ENCODE results near the gene ARHGEF39.
A peak's percentile ranks its signal among the peaks of the same experiment; 100 is the strongest.

The ARHGEF39 gene, protein sequence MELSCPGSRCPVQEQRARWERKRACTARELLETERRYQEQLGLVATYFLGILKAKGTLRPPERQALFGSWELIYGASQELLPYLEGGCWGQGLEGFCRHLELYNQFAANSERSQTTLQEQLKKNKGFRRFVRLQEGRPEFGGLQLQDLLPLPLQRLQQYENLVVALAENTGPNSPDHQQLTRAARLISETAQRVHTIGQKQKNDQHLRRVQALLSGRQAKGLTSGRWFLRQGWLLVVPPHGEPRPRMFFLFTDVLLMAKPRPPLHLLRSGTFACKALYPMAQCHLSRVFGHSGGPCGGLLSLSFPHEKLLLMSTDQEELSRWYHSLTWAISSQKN

DNA sequence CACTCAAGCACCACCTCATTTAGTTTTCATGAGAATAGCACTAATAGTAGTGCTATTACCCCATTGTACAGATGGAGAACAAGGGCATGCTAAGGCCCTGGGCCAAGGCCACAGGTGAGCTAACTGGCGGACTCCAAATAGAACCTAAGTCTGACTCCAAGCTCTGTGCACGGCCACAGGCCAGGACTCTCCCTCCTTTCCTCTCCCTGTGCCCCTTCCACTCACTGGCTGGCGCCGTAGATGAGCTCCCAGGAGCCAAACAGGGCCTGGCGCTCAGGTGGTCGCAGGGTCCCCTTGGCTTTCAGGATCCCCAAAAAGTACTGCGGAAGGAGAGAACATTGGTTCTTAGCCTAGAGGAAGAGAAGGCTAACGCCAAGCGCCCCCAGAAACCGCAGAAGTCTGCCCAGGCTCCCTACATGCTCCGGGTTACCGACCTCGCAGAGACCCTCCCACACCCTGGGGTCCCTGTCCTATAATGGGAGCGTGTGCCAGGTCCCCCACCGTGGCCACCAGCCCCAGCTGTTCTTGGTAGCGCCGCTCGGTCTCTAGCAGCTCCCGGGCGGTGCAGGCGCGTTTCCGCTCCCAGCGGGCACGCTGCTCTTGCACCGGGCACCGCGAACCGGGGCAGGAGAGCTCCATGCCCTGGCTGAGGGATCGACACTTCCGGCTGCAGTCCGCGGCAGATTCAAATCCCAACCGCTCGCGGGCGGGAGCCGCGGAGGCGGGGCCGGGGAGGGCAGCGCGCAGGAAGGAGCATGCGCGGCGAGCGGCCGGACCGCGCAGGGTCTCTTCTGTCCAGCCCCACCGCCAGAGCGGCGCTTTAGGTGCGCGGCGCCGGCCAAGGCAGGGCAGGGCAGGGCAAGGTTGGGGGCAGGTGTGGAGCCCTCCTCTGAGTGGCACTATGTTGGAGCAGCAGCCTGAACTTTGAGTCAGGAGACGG lies at the start of gene ARHGEF39:
TSS of gene ARHGEF39 (minus strand) at position 665 of the 940 bp plus-strand sequence. CDS start at position 639, 26 bp downstream.
- peak in 1 of 2 donors; percentile 31 for DNase-seq (ENCODE audit: low read depth in 2 of 2, low spot score in 1 of 2)

DNA sequence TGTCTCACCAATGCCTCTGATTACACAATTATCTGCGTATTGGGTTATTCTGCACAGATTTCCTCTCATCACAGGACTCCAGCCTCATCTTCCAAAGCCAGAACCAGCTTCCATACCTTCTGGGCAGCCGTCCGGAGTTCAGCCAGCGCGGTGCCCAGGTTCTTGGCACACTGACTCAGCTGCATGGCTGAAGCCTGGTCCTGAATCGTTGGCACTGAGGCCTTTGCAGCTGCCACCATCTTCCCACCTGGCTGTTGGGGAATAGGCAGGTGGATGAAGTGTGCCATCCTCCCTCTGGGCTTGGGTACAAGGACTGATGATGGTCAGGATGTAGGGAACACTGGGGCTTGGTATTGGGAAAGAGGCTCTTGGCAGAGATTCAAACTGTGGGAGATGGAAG lies 49.1 kb upstream of the ARHGEF39 start:
- no peak for DNase-seq (ENCODE audit: low read depth in 2 of 2, low spot score in 1 of 2)

DNA sequence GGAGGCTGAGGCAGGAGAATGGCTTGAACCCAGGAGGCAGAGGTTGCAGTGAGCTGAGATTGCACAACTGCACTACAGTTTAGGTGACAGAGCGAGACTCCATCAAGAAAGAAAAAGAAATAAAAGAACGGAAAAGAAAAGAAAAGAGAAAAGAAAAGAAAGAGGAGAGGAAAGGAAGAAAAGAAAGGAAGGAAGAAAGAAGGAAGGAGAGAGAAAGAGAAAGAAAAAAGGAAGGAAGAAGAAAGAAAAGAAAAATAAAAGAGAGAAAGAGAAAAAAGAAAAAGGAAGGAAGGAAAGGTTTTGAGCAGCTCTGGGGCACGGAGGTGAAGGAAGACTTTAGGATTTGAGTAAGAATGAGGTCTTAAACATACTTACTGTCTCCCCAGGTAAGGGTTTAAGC lies 48.6 kb upstream of the ARHGEF39 start:
- no peak for DNase-seq (ENCODE audit: low read depth in 2 of 2, low spot score in 1 of 2)

DNA sequence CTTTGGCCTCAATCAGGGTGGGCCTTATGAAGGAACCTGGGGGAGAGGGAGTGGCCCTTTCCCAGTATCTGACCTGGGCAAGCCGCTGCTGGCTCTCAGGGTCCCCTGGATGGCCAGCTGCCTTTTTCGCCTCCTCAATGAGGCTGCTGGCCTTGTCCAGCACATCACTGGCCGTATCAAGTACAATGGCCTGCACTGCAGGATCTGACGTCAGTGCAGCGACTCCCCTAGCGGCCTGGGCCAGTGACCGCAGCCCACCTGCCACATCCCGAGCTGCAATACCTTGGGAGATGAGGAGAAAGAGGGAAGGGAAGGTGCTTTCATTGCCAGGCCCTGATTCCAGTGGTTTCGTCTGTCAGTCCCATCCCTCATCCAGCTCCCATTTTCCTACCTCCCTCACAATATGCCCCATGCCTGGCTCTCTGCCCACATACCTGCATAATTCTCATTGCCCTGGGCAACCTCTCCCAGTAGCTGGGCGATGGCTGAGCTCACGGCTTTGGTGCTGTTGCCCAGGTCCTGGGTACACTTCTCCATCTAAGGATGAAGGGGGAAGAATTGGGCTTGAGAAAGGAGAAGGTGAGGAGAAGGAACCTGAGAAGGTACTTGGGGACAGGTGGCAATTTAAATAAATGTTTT lies 47.9 kb upstream of the ARHGEF39 start:
- no peak for DNase-seq (ENCODE audit: low read depth in 2 of 2, low spot score in 1 of 2)

DNA sequence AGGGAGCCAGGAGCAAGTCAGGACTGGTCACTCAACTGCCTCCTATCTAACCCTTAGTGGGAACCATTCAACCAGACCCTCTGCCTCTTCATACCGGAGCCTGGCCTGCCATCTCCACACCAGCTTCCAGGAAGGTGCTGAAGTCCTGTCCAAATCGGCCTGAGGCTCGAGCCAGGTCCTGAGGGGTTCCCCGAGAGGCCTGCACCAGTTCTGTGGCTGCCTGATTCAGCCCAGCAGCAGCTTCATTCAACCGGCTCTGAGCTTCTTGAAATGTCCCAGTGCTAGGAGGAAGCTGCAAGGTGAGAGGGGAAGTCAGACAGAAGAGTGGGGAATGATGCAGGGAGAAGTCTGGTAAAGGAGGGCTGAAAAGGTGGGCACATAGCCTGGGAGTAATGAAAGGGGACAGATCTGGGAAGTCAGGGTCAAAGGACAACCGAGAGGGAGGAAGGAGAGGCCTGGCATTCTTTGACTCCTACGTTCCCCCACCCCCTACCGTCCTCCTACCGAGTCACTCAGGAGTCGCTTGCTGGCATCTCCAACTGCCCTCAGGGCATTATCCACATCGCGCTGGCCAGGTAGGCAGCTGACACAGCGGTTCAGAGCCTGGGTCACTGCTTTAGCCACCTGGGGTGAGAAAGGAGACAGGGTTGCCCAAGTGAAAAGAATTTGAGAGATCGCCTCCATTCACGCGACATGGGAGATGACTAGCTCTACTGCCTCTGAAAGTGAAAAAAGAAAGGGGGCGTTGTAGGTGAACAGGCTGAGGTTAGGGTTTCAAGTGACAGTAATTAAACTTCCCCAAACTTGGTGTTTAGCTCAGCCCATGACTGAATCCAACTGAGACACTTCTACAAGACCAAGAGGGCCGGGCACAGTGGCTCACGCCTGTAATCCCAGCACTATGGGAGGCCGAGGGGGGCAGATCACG lies 46.8 kb upstream of the ARHGEF39 start:
- DNase-seq (ENCODE audit: low read depth in 2 of 2, low spot score in 1 of 2) = no peak

DNA sequence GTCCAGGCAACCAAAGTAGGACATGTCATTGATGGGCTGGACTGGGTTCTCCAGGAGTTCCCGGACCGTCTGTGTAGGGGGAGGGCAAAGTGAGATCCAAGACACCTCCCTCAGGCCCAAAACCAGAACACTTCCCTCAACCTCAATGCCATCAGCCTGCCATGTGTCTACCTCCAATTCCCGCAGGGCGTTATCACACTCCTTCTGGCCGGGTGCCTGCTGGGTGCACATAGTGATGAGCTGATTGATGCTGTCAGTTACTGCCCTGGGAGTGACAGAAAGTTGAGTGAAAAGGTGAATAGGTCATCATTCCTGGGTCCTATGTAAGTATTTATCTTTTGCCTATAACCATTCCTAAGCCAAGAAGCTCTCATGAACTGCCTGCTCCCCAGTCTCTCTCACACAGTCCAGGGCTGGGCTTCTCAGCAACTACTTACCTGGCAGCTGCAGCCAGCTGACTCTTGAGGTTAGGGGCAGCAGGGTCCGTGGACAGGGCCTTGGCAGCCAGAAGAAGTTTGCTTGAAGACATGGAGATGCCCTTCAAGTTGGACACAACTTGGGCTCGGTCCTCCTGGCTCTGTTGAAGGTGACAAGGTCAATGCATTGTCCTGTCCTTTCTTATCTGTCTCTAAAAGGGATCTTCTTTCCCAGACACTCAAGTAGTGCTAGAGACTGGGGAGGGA lies 46.0 kb upstream of the ARHGEF39 start:
- DNase-seq (ENCODE audit: low read depth in 2 of 2, low spot score in 1 of 2) = no peak

DNA sequence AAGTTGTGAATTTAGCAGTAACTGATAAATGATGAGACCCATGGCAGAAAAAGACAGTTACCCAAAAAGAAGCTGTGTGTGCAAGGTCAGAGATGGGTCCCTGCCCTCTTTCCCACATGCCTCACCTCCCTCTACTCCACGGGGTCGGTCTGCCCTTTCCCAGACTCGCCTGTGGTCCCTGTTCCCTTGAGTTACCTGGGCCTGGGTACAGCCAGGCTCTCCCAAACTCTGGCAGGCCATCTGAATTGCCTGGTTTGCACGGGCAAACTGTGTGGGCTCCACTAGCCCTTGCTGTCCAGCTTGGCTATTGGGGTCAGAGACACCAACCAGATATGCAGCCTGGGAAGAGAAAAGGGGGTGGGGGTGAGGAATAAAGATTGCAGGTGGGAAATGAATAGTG lies 43.2 kb upstream of the ARHGEF39 start:
- DNase-seq (ENCODE audit: low read depth in 2 of 2, low spot score in 1 of 2) = no peak

DNA sequence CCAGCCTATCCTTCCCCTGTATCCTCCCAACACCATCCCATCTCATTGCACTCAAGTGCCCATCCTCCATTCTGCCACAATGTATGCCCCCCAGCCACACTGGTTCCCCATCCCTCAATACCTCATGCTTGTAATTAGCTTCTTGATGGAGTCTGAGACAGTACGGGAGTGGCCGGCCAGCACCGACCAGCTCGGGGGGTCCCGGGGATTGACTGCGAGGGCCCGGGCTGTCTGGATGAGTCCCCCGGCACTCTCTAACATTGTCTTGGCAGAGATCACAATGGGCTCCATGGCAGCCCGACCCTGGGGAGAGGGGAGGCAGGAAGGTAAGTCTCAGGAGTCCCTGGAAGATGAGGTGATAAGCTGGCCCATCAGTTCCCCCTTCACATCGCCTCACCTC lies 42.0 kb upstream of the ARHGEF39 start:
- no peak for DNase-seq (ENCODE audit: low read depth in 2 of 2, low spot score in 1 of 2)

DNA sequence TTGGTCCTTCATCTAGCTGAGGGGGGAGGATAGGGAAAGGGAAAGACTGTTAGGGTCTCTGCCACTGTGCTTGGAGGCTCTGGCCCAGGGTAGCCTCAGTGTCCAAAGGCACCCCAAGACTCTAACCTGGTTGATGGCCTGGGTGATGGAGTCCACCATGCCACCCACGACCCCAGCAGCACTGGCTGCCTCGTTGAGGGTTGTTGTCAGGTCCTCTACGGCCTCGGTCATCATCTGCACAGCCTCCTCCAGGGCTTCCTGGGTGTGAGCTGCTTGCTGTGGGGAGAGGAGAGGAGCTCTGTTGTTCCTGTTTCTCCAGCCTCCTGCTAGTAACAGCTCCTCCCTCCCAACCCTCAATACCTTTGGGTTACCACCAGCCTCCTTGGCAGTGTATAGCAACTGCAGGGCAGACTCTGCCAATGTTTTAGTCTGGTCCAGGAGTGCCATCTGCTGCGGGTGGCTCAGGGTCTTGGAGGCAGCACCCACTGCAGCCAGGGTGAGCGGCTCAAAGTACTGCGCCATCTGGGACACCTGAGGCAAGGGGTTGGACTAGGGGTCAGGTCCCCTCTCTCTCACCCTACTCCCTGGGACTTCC lies 40.9 kb upstream of the ARHGEF39 start:
- no peak for DNase-seq (ENCODE audit: low read depth in 2 of 2, low spot score in 1 of 2)

DNA sequence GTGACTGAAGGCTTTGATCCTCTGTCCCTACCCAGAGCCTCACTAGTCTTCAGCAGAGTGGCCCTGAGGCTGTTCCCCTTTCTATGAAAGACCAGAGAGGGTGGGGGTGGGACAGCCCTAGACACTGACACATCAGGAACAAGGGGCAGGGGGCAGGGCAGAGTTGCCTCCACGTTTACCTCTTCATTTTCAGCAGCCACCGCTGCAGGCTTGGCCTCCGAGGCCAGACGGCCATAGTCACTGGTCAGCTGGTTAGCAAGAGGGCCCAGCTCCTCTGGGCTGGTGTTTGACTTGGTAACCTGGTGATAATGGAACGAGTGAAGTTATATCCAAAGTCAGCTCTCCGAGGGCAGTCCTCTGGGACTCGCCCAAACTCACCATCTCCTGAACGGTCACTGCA lies 40.4 kb upstream of the ARHGEF39 start:
- DNase-seq (ENCODE audit: low read depth in 2 of 2, low spot score in 1 of 2) = no peak

DNA sequence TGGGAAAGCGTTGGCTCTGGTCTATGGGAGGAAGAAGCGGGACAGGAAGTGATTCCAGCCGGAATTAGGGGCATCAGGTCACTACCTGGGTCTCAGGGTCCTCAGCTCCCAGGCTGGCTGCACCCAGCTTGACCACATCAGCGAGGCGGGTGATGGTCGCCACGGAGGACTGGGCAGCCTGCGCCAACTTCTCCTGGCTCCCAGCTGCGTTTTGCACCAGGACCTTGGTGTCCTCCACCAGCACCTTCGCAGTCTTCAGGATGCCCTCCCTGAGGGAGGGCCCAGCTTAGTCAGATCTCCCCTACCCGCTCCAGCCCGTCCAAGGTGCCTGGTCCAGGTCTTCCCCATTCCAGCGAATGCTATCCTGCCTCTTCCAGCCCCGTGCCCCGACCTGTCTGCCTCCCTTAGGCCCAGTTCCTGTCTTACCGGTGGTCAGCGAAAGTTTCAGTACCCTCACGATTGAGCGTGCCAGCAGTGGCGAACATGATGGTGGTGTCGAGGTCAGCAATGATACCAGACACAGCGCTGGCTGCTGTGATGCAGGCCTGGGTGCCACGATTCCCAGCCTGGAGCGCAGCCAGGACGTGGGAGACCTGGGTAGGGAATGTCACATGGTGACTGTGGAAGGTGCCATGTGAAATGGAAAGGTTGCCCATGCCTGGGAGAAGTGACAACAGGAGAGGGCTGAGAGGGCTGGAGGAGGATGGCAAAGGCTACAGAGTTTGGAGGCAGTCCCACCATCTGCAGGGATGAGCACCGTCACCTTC lies 39.1 kb upstream of the ARHGEF39 start:
- no peak for DNase-seq (ENCODE audit: low read depth in 2 of 2, low spot score in 1 of 2)

DNA sequence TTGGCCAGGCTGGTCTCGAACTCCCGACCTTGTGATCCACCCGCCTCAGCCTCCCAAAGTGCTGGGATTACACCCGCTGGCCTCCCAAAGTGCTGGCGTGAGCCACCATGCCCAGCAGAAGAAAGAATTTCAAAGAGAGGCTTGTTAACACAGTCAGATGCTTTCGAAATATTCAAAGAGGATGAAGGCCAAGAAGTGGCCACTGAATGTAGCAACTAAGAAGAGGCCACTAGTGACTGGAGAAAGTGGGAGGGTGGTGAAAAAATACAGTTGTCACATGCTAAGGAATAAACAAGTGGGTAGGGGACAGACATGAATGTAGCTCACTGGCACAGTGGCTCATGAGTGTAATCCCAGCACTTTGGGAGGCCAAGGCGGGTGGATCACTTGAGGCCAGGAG lies 37.7 kb upstream of the ARHGEF39 start:
- DNase-seq (ENCODE audit: low read depth in 2 of 2, low spot score in 1 of 2) = no peak

DNA sequence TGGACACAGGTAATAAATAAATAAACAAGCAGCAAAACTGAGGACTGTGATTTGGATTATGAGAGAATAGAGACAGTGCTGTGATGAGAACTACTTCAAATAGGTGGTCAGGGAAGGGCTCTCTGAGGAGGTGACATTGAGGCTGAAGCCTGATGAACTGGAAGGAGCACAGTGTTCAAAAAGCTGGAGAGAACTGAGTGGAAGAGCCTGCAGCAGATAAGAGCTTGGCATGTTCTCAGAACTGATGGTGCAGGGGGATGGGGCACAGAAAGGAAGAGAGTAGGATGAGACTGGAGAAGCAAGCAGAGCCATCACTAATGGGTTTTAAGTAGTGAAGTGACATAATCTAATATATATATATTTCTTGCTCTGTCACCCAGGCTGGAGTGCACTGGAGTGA lies 35.9 kb upstream of the ARHGEF39 start:
- DNase-seq (ENCODE audit: low read depth in 2 of 2, low spot score in 1 of 2) = no peak

DNA sequence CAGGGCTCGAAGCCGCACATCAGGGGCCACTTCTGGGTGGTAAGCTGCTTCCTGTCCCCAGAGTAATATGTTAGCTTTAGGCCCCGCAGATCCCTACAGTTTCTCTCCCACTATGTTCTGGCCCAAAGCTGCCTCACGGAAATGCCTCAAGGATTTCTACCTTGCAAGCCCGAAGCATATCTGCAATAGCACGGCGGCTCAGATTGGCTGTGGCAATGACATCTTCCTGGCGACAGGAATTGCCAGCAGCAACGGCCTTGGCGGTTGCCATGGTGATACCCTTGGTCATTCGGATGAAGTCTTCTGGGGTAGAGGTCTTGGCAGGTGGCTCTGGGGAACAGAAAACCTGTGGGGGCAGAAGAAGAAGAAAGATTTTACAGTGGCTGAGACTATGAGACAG lies 35.0 kb upstream of the ARHGEF39 start:
- DNase-seq (ENCODE audit: low read depth in 2 of 2, low spot score in 1 of 2) = no peak

DNA sequence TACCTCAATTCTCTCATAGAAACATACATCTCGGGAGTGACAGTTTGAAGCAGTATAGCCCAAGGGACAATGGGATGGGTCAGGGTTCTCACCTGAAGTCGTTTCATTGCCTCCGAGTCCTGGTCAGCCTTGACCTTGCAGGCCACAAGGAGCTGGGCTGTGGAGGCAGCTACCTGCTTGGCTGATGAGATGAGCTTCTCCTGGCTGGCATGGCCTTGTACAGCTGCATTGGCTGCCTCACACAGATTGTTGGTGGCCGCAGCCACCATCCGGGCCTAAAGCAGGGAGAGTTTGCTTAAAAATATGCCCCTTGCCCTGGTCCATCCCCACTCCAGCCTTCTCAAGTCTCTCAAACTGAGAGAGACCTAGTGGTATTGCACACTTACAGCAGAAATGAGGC lies 33.2 kb upstream of the ARHGEF39 start:
- no peak for DNase-seq (ENCODE audit: low read depth in 2 of 2, low spot score in 1 of 2)

DNA sequence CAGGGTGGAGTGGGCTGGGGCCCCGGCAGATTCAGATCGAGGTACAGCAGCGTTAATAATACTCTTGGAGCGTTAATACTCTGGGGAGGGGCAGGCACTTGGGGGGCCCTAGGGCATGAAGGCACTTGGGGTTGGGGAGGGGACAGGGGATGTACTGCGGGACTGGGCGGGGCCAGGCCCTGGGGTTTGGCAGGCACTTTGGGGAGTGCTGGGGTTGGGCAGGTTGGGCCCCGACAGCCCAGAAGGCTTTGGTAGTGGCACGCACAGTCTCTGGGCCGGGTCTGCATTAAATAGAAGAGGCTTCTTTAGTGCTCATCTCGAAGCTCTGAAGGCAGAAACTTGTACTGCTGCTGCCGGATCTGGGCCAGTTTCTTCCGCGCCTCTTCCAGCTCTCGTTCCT lies 32.5 kb upstream of the ARHGEF39 start:
- DNase-seq (ENCODE audit: low read depth in 2 of 2, low spot score in 1 of 2) = no peak

DNA sequence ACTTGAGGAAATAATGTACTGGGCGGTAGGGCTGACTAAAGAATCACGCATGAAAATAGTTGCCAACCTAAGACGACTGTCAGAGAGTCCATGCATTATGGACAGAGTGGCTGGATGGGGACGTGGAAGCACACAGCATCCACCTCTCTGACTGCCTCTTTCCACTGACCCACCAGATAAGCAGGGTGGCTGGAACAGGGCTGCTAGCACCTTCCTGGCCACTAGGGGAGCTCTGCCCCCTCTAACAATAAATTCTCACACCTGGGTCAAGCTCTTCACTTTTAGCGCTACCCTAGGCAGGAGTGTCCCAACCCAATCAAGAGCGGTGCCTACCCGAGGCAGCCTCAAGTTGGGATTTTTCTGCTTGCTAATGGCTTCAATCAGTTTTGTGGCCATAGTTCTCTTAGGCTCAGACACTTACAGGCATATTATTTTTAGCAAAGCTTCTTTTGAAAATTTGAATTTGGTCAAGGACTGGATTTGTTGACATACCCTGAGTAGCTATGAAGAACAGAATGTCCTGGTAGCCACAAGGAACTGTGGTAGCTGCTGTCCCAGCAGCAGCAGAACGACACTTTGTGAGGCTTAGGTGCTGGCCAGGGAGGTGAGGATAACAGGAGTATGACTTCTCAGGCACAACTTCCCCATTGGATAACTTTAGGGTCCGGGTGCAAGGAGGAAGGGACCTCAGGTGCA lies 31.7 kb upstream of the ARHGEF39 start:
- peak; percentile 21 to 24 for DNase-seq (ENCODE audit: low read depth in 2 of 2, low spot score in 1 of 2)

DNA sequence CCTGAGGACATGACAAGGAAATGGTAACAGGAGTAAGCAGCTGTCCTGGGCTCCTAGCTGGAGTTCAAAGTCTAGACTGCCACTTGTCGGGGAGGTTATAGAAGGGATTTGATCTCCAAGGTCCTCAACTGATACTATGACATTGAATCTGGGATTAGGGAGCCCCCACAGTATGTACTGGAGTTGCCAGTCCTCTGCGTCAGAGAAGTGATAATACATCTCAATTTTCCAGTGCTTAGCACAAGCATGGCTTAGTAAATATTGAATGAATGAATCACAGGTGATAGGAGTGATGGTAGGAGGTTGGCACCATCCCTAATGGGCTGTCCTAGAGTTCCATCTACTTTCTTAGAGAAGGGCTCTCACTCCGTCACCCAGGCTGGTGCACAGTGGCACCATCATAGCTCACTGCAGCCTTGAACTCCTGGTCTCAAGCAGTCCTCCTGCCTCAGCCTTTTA lies 31.0 kb upstream of the ARHGEF39 start:
- DNase-seq (ENCODE audit: low read depth in 2 of 2, low spot score in 1 of 2) = no peak

Data from stimulated activated CD8-positive, alpha-beta memory T cell treated with anti-CD3 and anti-CD28 coated beads, Interleukin-4, amount 100 ng/mL, for 4 hours (primary cell).